HEK293T (cell line): ENCODE results near the gene LSAMP.

ENCODE experiments used
- CTCF ChIA-PET: fragments of 350-600 bp; formaldehyde crosslinking; extraction: SDS; loops from one replicate; lab custom pipeline; 2021; ENCODE audit warnings: antibody characterized with exemption, inconsistent platforms; lab: Yijun Ruan, JAX
- POLR2A ChIA-PET: fragments of 350-600 bp; formaldehyde crosslinking; extraction: SDS; loops from one replicate; lab custom pipeline; 2020; ENCODE audit warnings: antibody characterized with exemption, inconsistent platforms; lab: Yijun Ruan, JAX
- DNase-seq: peaks from one replicate; pipeline ENCODE4 v3.0.0; 2012; ENCODE audit warnings: mixed read lengths; ENCODE audit errors: extremely low spot score
- ARNT ChIP-seq: fragments of 450-650 bp; IDR thresholded peaks from 2 replicates; pipeline ENCODE4 v1.6.1; 2017; ENCODE audit warnings: mild to moderate bottlenecking
- BHLHE40 ChIP-seq: fragments of 450-650 bp; IDR thresholded peaks from 2 replicates; pipeline ENCODE4 v1.6.1; 2016; ENCODE audit warnings: mild to moderate bottlenecking, moderate library complexity, borderline replicate concordance
- CTBP1 ChIP-seq: fragments of 450-650 bp; IDR thresholded peaks from 2 replicates; pipeline ENCODE4 v1.6.1; 2016; ENCODE audit warnings: borderline replicate concordance
- ELF4 ChIP-seq: fragments of 450-650 bp; IDR thresholded peaks from 2 replicates; pipeline ENCODE4 v1.6.1; 2017; ENCODE audit warnings: antibody characterized with exemption
- FOXA1 ChIP-seq: fragments of 450-650 bp; IDR thresholded peaks from 2 replicates; pipeline ENCODE4 v1.6.1; 2016; ENCODE audit warnings: mild to moderate bottlenecking
- FOXK2 ChIP-seq: fragments of 450-650 bp; IDR thresholded peaks from 2 replicates; pipeline ENCODE4 v1.6.1; 2016; ENCODE audit warnings: mild to moderate bottlenecking
- FOXM1 ChIP-seq: fragments of 450-650 bp; IDR thresholded peaks from 2 replicates; pipeline ENCODE4 v1.6.1; 2017; ENCODE audit warnings: mild to moderate bottlenecking, borderline replicate concordance
- HDGF ChIP-seq: fragments of 450-650 bp; IDR thresholded peaks from 2 replicates; pipeline ENCODE4 v1.6.1; 2017; ENCODE audit warnings: antibody characterized with exemption, borderline replicate concordance
- L3MBTL2 ChIP-seq: fragments of 450-650 bp; conservative IDR thresholded peaks from 2 replicates; pipeline ENCODE4 v1.6.1; 2016; ENCODE audit warnings: mild to moderate bottlenecking
- LEF1 ChIP-seq: fragments of 450-650 bp; IDR thresholded peaks from 2 replicates; pipeline ENCODE4 v1.6.1; 2017; ENCODE audit warnings: mild to moderate bottlenecking, borderline replicate concordance
- NFRKB ChIP-seq: fragments of 450-650 bp; IDR thresholded peaks from 2 replicates; pipeline ENCODE4 v1.6.1; 2016; ENCODE audit warnings: mild to moderate bottlenecking, moderate library complexity
- PKNOX1 ChIP-seq: fragments of 450-650 bp; IDR thresholded peaks from 2 replicates; pipeline ENCODE4 v1.6.1; 2016
- SP1 ChIP-seq: fragments of 450-650 bp; IDR thresholded peaks from 2 replicates; pipeline ENCODE4 v1.6.1; 2017
- SUZ12 ChIP-seq: fragments of 450-650 bp; IDR thresholded peaks from 2 replicates; pipeline ENCODE4 v1.6.1; 2016; ENCODE audit warnings: mild to moderate bottlenecking
- TARDBP ChIP-seq: fragments of 450-650 bp; IDR thresholded peaks from 2 replicates; pipeline ENCODE4 v1.6.1; 2016
- ZNF384 ChIP-seq: fragments of 450-650 bp; IDR thresholded peaks from 2 replicates; pipeline ENCODE4 v1.6.1; 2016

Gene LSAMP

GRCh38 chr3:116238846-116239565, 206.3 kb downstream of the LSAMP start:
- DNase-seq = no peak
- ChIA-PET POLR2A (no interaction called here), CTCF (no interaction called here)
- TF ChIP-seq L3MBTL2 (no peak), LEF1 (no peak), BHLHE40 (no peak), PKNOX1 (no peak), ZNF384 (no peak), HDGF (no peak), FOXM1 (no peak), NFRKB (no peak), ARNT (no peak), ELF4 (no peak), FOXA1 (no peak), CTBP1 (no peak), SP1 (no peak)

DNA sequence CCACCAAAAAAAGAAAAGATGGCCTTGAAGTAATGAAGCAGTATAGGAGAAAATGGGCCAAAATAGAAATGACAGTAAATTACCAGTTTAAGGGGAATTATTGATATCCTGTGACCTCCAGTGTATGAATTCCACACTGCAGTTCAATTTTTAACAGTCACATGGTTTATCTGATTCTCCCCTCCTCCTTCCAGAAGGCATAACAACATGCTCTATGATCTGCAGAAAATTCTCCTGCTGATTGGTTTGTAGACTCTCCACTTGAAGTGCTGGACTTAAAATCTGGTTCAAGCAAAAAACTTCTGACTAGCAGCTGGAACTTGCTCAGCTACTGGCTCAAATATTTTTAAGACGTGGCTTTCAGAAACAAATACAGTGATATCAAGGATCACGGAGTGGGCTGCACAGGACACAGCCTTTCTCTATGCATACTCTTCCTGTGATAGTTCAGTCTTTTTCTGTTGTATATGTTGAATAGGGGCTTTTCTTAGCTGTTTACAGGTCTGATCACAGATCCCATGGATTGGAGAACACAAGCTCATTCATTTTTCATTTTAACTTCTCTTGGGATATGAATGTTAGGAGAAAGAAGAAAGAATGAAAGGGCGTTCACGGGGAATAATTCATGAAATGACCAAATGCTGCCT, 211.5 kb downstream of the LSAMP start:
- no peak for DNase-seq
- no peak for TF ChIP-seq FOXA1
- TF ChIP-seq CTBP1 = no peak
- no peak for TF ChIP-seq BHLHE40
- TF ChIP-seq LEF1 = no peak
- TF ChIP-seq PKNOX1 = no peak
- no peak for TF ChIP-seq SP1
- no peak for TF ChIP-seq NFRKB
- TF ChIP-seq SUZ12 = no peak
- no peak for TF ChIP-seq HDGF
- no peak for TF ChIP-seq FOXM1
- no peak for TF ChIP-seq ELF4
- TF ChIP-seq ARNT = no peak
- CTCF ChIA-PET = no interaction called here
- POLR2A ChIA-PET = no interaction called here

- DNase-seq = no peak
- TF ChIP-seq ZNF384 = no peak
- no peak for TF ChIP-seq BHLHE40
- TF ChIP-seq PKNOX1 = no peak
- TF ChIP-seq SP1 = no peak
- TF ChIP-seq NFRKB = no peak
- no peak for TF ChIP-seq L3MBTL2
- TF ChIP-seq SUZ12 = no peak
- no peak for TF ChIP-seq FOXM1
- TF ChIP-seq ELF4 = no peak
- TF ChIP-seq HDGF = no peak
- TF ChIP-seq LEF1 = no peak
- TF ChIP-seq FOXK2 = no peak
- TF ChIP-seq ARNT = no peak
- TF ChIP-seq CTBP1 = no peak
- CTCF ChIA-PET = no interaction called here
- POLR2A ChIA-PET = no interaction called here
These were observed 214.8 kb downstream of the LSAMP start for GRCh38 chr3:116230431-116231020.

GRCh38 chr3:116226266-116226665, 219.0 kb downstream of the LSAMP start:
- ChIA-PET POLR2A (no interaction called here), CTCF (no interaction called here)

More at GRCh38 chr3:116226266-116226665, 219.0 kb downstream of the LSAMP start:
- TF ChIP-seq ARNT (no peak), ELF4 (no peak), CTBP1 (no peak), FOXA1 (no peak), SP1 (no peak), SUZ12 (no peak), NFRKB (no peak), BHLHE40 (no peak), L3MBTL2 (no peak), ZNF384 (no peak), FOXM1 (no peak), FOXK2 (no peak), HDGF (no peak), LEF1 (no peak), PKNOX1 (no peak), TARDBP (no peak)
- DNase-seq = no peak
